Sigmoid colon (tissue), 7 donors: ENCODE data around the gene CCM2L. TPM values are rescaled to one million over a fixed set of nuclear protein-coding genes. Genes with fewer than 3 reads are reported as not detected.
"Not testable (repeated sequence)": the region's sequence is repeated elsewhere in the genome, so short reads cannot be mapped to it uniquely, and the experiment has no call there.

Experiments
- DNase-seq: peaks from one replicate; pipeline ENCODE4 v3.0.0-alpha.2; 2019
- H3K27ac ChIP-seq, 4 donors: fragments of 200-600 bp; sonication (generic); one replicate each; pipeline ENCODE4 v1.5.1; 2016 to 2019; ENCODE audit warnings: mild to moderate bottlenecking in 1 of 4
- H3K27me3 ChIP-seq, 3 donors: fragments of 200-600 bp; sonication (generic); one replicate each; pipeline ENCODE4 v1.5.1; 2019; ENCODE audit warnings: mild to moderate bottlenecking in 1 of 3
- H3K36me3 ChIP-seq, 4 donors: fragments of 200-600 bp; sonication (generic); one replicate each; pipeline ENCODE4 v1.5.1; 2016 to 2019
- H3K4me1 ChIP-seq, 4 donors: fragments of 200-600 bp; sonication (generic); one replicate each; pipeline ENCODE4 v1.5.1; 2017 to 2019
- H3K4me3 ChIP-seq, 4 donors: fragments of 200-600 bp; sonication (generic); one replicate each; pipeline ENCODE4 v1.5.1; 2017 to 2019; ENCODE audit warnings: mild to moderate bottlenecking in 2 of 4, moderate library complexity in 1 of 4
- H3K9me3 ChIP-seq, 4 donors: fragments of 200-600 bp in 3 of 4; sonication (generic) in 3 of 4; one replicate each; pipeline versions ENCODE4 v1.5.1 to v1.6.1; 2013 to 2019
- EP300 ChIP-seq, 4 donors: sonication (generic); formaldehyde crosslinking; IDR thresholded peaks; one replicate each; pipeline ENCODE4 v1.6.1; 2017; ENCODE audit warnings: antibody characterized with exemption in 4 of 4
- POLR2A ChIP-seq, 2 donors: fragments of 450-650 bp; IDR thresholded peaks; one replicate each; pipeline ENCODE4 v1.6.1; 2016; ENCODE audit warnings: antibody characterized with exemption in 2 of 2, mild to moderate bottlenecking in 2 of 2, moderate library complexity in 2 of 2
- POLR2AphosphoS5 ChIP-seq, 4 donors: sonication (generic); formaldehyde crosslinking; IDR thresholded peaks; one replicate each; pipeline ENCODE4 v1.6.1; 2017; ENCODE audit warnings: antibody characterized with exemption in 4 of 4
- WGBS, 2 donors: extraction: QIAGEN DNeasy Blood & Tissue Kit; methylation state at CpG; one replicate each; pipeline ENCODE4 v1.1.7; 2013; 5-methylcytosine and 5-hydroxymethylcytosine counted together
- intact Hi-C: fragments of 100-400 bp; cut with DNase I; formaldehyde crosslinking; loops from one replicate; pipeline ENCODE4 v1.15.1; 2023
- polyA plus RNA-seq, 3 donors: library from polyadenylated mRNA; stranded (reverse); fragments of 200-250 nt; gene quantifications; one replicate each; pipeline ENCODE4 v1.2.3, GENCODE V29; 2013
- total RNA-seq, 4 donors: library from RNA; depleted of rRNA; stranded (reverse); fragments of >200 nt; gene quantifications; one replicate each; pipeline ENCODE4 v1.1.0, GENCODE V29; 2016
- TF ChIP-seq, protein P1 (sequence below), 4 experiments: fragments of 450-650 bp in 3 of 4; fragments of 200-600 bp in 1 of 4; IDR thresholded peaks; one replicate each; pipeline ENCODE4 v1.5.1; 2016 to 2019; ENCODE audit warnings: antibody characterized with exemption in 4 of 4, mild to moderate bottlenecking in 3 of 4, moderate library complexity in 2 of 4
- donor health status: healthy with polysubstance abuse.
- donor health status: Bipolar disorder and iron deficiency.
- donor health status: healthy.

Gene CCM2L
- total and polyA plus RNA-seq, 7 donors = 0.46 to 5.8 (median 2.5) TPM

DNA sequence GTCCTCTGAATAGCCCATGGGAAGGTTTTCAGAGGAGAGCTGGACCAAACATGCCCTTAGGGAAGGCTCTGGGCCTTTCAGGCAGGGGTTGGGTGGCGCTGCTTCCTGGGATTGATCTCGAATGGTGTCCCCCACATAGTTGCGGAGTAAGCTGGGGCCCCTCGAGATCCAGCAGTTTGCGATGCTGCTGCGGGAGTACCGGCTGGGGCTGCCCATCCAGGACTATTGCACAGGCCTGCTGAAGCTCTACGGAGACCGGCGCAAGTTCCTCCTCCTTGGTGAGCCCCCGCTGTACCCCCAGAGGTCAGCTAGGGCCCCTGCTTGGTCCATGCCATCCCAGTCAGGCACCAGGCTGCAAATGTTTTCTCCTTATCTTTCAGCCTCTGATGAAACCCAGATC, 19.3 kb downstream of the CCM2L start:
- no peak overlapping the region for H3K4me3 ChIP-seq
- TF ChIP-seq EP300 (IDR thresholded peaks at IDR 0.05) = no peak
- TF ChIP-seq, protein P1, sequence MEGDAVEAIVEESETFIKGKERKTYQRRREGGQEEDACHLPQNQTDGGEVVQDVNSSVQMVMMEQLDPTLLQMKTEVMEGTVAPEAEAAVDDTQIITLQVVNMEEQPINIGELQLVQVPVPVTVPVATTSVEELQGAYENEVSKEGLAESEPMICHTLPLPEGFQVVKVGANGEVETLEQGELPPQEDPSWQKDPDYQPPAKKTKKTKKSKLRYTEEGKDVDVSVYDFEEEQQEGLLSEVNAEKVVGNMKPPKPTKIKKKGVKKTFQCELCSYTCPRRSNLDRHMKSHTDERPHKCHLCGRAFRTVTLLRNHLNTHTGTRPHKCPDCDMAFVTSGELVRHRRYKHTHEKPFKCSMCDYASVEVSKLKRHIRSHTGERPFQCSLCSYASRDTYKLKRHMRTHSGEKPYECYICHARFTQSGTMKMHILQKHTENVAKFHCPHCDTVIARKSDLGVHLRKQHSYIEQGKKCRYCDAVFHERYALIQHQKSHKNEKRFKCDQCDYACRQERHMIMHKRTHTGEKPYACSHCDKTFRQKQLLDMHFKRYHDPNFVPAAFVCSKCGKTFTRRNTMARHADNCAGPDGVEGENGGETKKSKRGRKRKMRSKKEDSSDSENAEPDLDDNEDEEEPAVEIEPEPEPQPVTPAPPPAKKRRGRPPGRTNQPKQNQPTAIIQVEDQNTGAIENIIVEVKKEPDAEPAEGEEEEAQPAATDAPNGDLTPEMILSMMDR (IDR thresholded peaks at IDR 0.05) = no peak
- TF ChIP-seq POLR2A (IDR thresholded peaks at IDR 0.05) = no peak
- peaks cover 0 to 10% (median 8%) of the 10 kb centered on the region in 4 donors for H3K4me1 ChIP-seq
- 94% methylated on average over 11 of the region's 11 CpGs for WGBS, 2 donors
- H3K27ac ChIP-seq = no peak overlapping the region
- H3K36me3 ChIP-seq = no peaks in the 10 kb centered on the region
- DNase-seq = no peak
- peaks cover 7 to 54% (median 25%) of the 10 kb centered on the region in 3 donors for H3K27me3 ChIP-seq
- intact Hi-C loops = no loop called here
- no peaks in the 10 kb centered on the region for H3K9me3 ChIP-seq

DNA sequence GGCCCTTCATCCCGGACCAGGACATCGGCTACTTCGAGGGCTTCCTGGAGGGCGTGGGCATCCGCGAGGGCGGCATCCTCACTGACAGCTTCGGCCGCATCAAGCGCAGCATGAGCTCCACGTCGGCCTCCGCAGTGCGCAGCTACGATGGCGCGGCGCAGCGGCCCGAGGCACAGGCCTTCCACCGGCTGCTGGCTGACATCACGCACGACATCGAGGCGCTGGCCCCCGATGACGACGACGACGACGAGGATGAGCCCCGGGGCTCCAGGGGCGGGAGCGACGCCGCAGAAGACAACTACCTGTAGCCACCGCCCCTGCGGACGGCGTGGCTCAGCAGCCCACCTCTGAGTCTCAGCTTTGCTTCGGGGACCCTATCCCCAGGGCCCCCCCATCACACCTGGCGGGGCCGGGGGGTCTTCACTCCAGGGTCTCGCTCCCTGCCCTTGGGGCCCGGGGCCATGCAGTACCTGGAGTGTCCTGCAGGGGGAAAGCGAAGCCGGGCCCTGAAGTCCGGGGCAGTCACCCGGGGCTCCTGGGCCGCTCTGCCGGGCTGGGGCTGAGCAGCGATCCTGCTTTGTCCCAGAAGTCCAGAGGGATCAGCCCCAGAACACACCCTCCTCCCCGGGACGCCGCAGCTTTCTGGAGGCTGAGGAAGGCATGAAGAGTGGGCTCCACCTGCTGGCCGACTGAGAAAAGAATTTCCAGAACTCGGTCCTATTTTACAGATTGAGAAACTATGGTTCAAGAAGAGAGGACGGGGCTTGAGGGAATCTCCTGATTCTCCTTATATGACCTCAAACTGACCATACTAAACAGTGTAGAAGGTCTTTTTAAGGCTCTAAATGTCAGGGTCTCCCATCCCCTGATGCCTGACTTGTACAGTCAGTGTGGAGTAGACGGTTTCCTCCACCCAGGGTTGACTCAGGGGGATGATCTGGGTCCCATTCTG, 21.0 kb downstream of the CCM2L start:
- Histone ChIP-seq H3K4me1 (peaks cover 0 to 10% (median 8%) of the 10 kb centered on the region in 4 donors), H3K27me3 (peaks cover 12 to 59% (median 35%) of the 10 kb centered on the region in 3 donors), H3K4me3 (peak overlapping the region in 3 of 4 donors; percentile 14 to 33 (median 29)), H3K36me3 (no peaks in the 10 kb centered on the region), H3K9me3 (no peaks in the 10 kb centered on the region), H3K27ac (no peak overlapping the region)
- WGBS, 2 donors = 10 to 22% methylated on average over 59 of the region's 59 CpGs
- TF ChIP-seq, protein P1 (IDR thresholded peaks at IDR 0.05) = peak; percentile 66 to 84 (median 80)
- no peak for TF ChIP-seq EP300 (IDR thresholded peaks at IDR 0.05)
- intact Hi-C loops = loop anchor here (1.0 to 5.0 kb wide), 2 partner anchors 179 to 209 kb away; no protein-coding TSS in a partner anchor
- peak; percentile 84 for DNase-seq

DNA sequence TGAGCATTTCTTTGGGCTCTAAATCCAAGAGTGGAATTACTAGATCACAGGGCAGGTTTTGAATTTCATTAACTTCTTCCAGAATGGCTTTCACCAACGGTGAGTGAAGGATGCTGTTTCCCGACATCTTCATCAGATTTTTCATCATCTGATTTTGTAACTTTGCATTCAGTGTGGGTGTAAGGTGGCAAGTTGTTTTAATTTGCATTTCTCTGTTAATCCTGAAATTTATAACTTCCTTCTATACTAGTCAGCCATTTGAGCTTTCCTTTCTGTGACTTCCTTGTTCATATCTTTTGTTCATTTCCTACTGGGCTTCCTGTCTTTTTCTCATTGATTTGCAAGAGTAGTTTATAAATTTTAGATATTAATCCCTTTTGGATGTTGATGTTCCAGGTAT, 23.1 kb downstream of the CCM2L start:
- 63% methylated on average over 2 of the region's 2 CpGs for WGBS, 2 donors

DNA sequence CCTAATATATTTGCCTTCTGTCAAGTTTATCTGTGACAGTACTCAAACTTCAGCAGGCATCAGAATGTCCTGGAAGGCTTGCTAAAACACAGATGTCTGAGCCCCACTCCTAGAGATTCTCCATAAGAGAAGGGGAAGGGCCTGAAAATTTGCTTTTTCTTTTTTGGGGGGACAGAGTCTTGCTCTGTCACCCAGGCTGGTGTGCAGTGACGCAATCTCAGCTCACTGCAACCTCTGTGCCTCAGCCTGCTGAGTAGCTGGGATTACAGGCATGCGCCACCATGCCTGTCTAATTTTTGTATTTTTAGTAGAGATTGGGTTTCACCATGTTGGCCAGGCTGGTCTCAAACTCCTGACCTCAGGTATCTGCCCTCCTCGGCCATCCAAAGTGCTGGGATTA, 23.5 kb downstream of the CCM2L start:
- 83 to 87% methylated on average over 3 of the region's 3 CpGs for WGBS, 2 donors
- intact Hi-C loops = loop anchor here (5.0 kb wide), 1 partner anchor 181 kb away; no protein-coding TSS in a partner anchor
- H3K36me3 ChIP-seq, DNase-seq, H3K27ac ChIP-seq, H3K4me3 ChIP-seq, H3K9me3 ChIP-seq: not testable (repeated sequence)
- peaks cover 0 to 10% (median 8%) of the 10 kb centered on the region in 4 donors for H3K4me1 ChIP-seq
- H3K27me3 ChIP-seq = peaks cover 10 to 76% (median 39%) of the 10 kb centered on the region in 3 donors

More for the DNA sequence above, 23.1 kb downstream of the CCM2L start:
- H3K4me1 ChIP-seq = peaks cover 0 to 10% (median 8%) of the 10 kb centered on the region in 4 donors
- H3K27me3 ChIP-seq = peaks cover 10 to 72% (median 39%) of the 10 kb centered on the region in 3 donors
- no peaks in the 10 kb centered on the region for H3K9me3 ChIP-seq
- H3K4me3 ChIP-seq = no peak overlapping the region
- TF ChIP-seq EP300 (IDR thresholded peaks at IDR 0.05) = no peak
- no peak for TF ChIP-seq POLR2AphosphoS5 (IDR thresholded peaks at IDR 0.05)
- TF ChIP-seq POLR2A (IDR thresholded peaks at IDR 0.05) = no peak
- TF ChIP-seq, protein P1 (IDR thresholded peaks at IDR 0.05) = no peak
- intact Hi-C loops = loop anchor here (5.0 kb wide), 1 partner anchor 181 kb away; no protein-coding TSS in a partner anchor
- no peaks in the 10 kb centered on the region for H3K36me3 ChIP-seq
- no peak overlapping the region for H3K27ac ChIP-seq
- DNase-seq = no peak
